OCI-LY3 (cell line): Measurements from ENCODE around the gene IL3.

Experiments used
- EZH2phosphoT487 ChIP-seq: fragments of 200-600 bp; shearing (Covaris generic); IDR thresholded peaks from 2 replicates; pipeline ENCODE4 v1.6.1; 2018; ENCODE audit warnings: antibody characterized with exemption, mixed run types, low read depth
- TF ChIP-seq, protein P1 (sequence below): fragments of 200-600, 300-600 bp; sonication (generic); IDR thresholded peaks from 2 replicates; pipeline ENCODE4 v1.5.1; 2014; ENCODE audit warnings: antibody characterized with exemption, low read length, low read depth

DNA sequence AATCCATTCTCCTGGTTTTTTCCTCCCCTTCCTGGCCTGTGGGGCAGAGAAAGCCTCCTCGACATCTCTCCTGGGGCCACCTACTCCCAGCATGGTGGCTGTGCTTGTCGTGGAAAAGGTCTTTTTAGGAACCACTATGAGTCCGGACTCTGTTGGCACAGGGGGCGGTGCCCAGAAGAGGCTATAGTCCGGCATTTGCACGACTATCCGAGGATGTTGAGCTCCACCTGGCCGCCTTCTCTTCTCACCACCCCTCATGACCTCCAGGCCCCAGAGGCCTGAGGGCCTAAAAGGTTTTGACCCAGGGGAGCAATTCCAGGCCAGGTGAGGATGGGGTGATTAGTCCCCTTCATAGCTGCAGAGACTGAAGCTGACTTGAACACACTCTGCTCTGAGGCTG, 27.2 kb downstream of the IL3 start:
- TF ChIP-seq, protein P1, sequence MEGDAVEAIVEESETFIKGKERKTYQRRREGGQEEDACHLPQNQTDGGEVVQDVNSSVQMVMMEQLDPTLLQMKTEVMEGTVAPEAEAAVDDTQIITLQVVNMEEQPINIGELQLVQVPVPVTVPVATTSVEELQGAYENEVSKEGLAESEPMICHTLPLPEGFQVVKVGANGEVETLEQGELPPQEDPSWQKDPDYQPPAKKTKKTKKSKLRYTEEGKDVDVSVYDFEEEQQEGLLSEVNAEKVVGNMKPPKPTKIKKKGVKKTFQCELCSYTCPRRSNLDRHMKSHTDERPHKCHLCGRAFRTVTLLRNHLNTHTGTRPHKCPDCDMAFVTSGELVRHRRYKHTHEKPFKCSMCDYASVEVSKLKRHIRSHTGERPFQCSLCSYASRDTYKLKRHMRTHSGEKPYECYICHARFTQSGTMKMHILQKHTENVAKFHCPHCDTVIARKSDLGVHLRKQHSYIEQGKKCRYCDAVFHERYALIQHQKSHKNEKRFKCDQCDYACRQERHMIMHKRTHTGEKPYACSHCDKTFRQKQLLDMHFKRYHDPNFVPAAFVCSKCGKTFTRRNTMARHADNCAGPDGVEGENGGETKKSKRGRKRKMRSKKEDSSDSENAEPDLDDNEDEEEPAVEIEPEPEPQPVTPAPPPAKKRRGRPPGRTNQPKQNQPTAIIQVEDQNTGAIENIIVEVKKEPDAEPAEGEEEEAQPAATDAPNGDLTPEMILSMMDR, result no peak
- no peak for TF ChIP-seq EZH2phosphoT487
